Neural progenitor cell (in vitro differentiated cells): ENCODE data around the gene ZNF521.

Experiments
- EZH2 ChIP-seq: fragments of 200-600 bp; sonication (generic); IDR thresholded peaks from 2 replicates; pipeline ENCODE4 v1.6.1; 2017; ENCODE audit warnings: antibody characterized with exemption, mild to moderate bottlenecking, moderate library complexity
- TF ChIP-seq, protein P1 (sequence below): fragments of 200-600 bp; sonication (generic); IDR thresholded peaks from 2 replicates; pipeline ENCODE4 v1.5.1; 2017; ENCODE audit warnings: antibody characterized with exemption, mild to moderate bottlenecking

DNA sequence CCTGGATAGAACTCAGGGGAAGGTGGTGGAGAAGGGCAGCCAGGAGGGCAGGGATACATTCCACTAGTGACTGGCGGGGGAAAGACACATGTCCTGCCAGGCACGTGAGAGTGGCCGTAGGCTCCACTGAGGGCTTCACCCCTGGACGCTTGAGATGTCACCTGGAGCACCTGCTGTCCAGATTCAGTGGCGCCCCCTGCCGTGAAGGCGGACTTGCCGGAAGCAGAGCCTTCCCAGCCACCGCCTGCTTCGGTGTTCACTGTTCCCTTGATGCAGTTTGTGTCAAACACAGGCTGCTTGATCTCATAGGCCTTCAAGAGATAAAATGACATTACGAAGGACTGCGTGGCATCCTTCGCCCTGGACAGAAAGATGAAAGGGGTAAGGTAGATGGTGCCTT lies 335.3 kb downstream of the ZNF521 start:
- TF ChIP-seq, protein P1, sequence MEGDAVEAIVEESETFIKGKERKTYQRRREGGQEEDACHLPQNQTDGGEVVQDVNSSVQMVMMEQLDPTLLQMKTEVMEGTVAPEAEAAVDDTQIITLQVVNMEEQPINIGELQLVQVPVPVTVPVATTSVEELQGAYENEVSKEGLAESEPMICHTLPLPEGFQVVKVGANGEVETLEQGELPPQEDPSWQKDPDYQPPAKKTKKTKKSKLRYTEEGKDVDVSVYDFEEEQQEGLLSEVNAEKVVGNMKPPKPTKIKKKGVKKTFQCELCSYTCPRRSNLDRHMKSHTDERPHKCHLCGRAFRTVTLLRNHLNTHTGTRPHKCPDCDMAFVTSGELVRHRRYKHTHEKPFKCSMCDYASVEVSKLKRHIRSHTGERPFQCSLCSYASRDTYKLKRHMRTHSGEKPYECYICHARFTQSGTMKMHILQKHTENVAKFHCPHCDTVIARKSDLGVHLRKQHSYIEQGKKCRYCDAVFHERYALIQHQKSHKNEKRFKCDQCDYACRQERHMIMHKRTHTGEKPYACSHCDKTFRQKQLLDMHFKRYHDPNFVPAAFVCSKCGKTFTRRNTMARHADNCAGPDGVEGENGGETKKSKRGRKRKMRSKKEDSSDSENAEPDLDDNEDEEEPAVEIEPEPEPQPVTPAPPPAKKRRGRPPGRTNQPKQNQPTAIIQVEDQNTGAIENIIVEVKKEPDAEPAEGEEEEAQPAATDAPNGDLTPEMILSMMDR, result no peak
- no peak for TF ChIP-seq EZH2
